Adrenal gland (tissue), 19 donors: ENCODE results near the gene B4GALT7. TPM values are rescaled to one million over a fixed set of nuclear protein-coding genes. Genes with fewer than 3 reads are reported as not detected.
A peak's percentile ranks its signal among the peaks of the same experiment; 100 is the strongest.

Experiments used
- DNase-seq, 7 donors: peaks; one replicate each; pipeline ENCODE4 v3.0.0-alpha.2; 2019 to 2020
- H3K27ac ChIP-seq, 5 donors: fragments of 200-600 bp; sonication (generic) in 4 of 5; 1 replicate in 3 of 5; 2 replicates in 2 of 5; pipeline versions ENCODE4 v1.5.1 to v1.8.0; 2016 to 2020; ENCODE audit warnings: mild to moderate bottlenecking in 1 of 5
- H3K27me3 ChIP-seq: fragments of 200-600 bp; 2 replicates; pipeline ENCODE4 v1.8.0; 2021
- H3K36me3 ChIP-seq, 2 donors: fragments of 200-600 bp; replicated peaks in 1 of 2; 1 replicate in 1 of 2; 2 replicates in 1 of 2; pipeline versions ENCODE4 v1.5.1 to v1.8.0; 2018 to 2022
- H3K4me1 ChIP-seq, 2 donors: fragments of 200-600 bp; replicated peaks in 1 of 2; 1 replicate in 1 of 2; 2 replicates in 1 of 2; pipeline versions ENCODE4 v1.5.1 to v1.8.0; 2018 to 2021
- H3K4me3 ChIP-seq, 4 donors: fragments of 200-600 bp; sonication (generic) in 3 of 4; one replicate each; pipeline ENCODE4 v1.5.1; 2016 to 2018
- H3K9me3 ChIP-seq, 3 donors: fragments of 200-600 bp; sonication (generic) in 1 of 3; replicated peaks in 1 of 3; 1 replicate in 2 of 3; 2 replicates in 1 of 3; pipeline versions ENCODE4 v1.5.1 to v1.8.0; 2016 to 2021
- CTCF ChIP-seq, 6 experiments: fragments of 450-650 bp in 4 of 6; fragments of 200-600 bp in 2 of 6; sonication (generic) in 1 of 6; IDR thresholded peaks; 1 replicate in 5 of 6; 2 replicates in 1 of 6; pipeline versions ENCODE4 v1.5.1 to v1.8.0; 2016 to 2021; ENCODE audit warnings: antibody characterized with exemption in 6 of 6, mild to moderate bottlenecking in 2 of 6, moderate library complexity in 1 of 6
- POLR2A ChIP-seq, 2 donors: fragments of 450-650 bp; IDR thresholded peaks; one replicate each; pipeline ENCODE4 v1.6.1; 2017; ENCODE audit warnings: antibody characterized with exemption in 2 of 2, mild to moderate bottlenecking in 2 of 2, moderate library complexity in 1 of 2
- WGBS, 4 donors: extraction: QIAGEN DNeasy Blood & Tissue Kit in 2 of 4; methylation state at CpG; one replicate each; pipeline versions ENCODE4 v1.1.5 to v1.1.7; 2013 to 2017; 5-methylcytosine and 5-hydroxymethylcytosine counted together
- intact Hi-C, 2 donors: fragments of 100-400 bp; cut with DNase I; formaldehyde crosslinking; loops; one replicate each; pipeline versions ENCODE4 v1.14.1 to v1.15.0; 2022 to 2023
- long read RNA-seq, 10 donors: library from polyadenylated mRNA in 3 of 10; unstranded in 2 of 10; stranded (forward) in 1 of 10; transcript quantifications; one replicate each; pipeline ENCODE4 v2.0.0 and lab custom pipeline, GENCODE V29; 2021 to 2026
- polyA plus RNA-seq, 3 donors: library from polyadenylated mRNA; stranded (reverse); fragments of 200-250 nt in 2 of 3; fragments of 350-450 nt in 1 of 3; fragmentation: Illumina TruSeq in 1 of 3; extraction: RNeasy Lipid Tissue Mini Kit (QIAGEN cat#74804) in 1 of 3; gene quantifications; one replicate each; pipeline ENCODE4 v1.2.3, GENCODE V29; 2013 to 2014
- total RNA-seq, 9 donors: library from RNA; depleted of rRNA in 4 of 9; stranded (reverse); fragments of >200 nt in 4 of 9; fragments of 120-200 nt in 1 of 9; fragmentation: NEBNext Ultra II Directional in 1 of 9; extraction: Animal tissue kit (Norgen Biotek cat#: 25700) in 1 of 9; gene quantifications; one replicate each; pipeline versions ENCODE4 v1.1.0 to v1.2.4, GENCODE V29; 2013 to 2023
- donor health status: healthy with polysubstance abuse.
- donor health status: Bipolar disorder and iron deficiency.
- donor health status: DM: yes; HTN: yes; CAD: no.
- donor health status: DM: no; HTN: no; CAD: no.
- donor health status: DM: no; HTN: no; CAD: no.
- donor health status: DM: yes; HTN: yes; CAD: no.

B4GALT7 gene
- total RNA-seq (10 to 100 TPM; 27.8 to 77.6 (median 43.7) TPM), polyA plus RNA-seq (100 to 1,000 TPM in 1 of 3 donors, 10 to 100 TPM in 2; 22.7 to 131 (median 55.1) TPM)
- long read RNA-seq, donor 1, transcript B4GALT7-201 (6 exons, 1,747 nt), result major isoform, 7 of 8 reads
- long read RNA-seq, donor 1, partial matches to known transcripts, result 0 of 8 reads
- long read RNA-seq, donor 1, other reads (novel, unspliced or antisense), result 0 of 8 reads
- long read RNA-seq, donor 2, transcript B4GALT7-201 (6 exons, 1,747 nt), result major isoform, 7 of 8 reads
- long read RNA-seq, donor 2, partial matches to known transcripts, result 0 of 8 reads
- long read RNA-seq, donor 2, other reads (novel, unspliced or antisense), result 0 of 8 reads
- long read RNA-seq, donor 3, transcript B4GALT7-201 (6 exons, 1,747 nt), result major isoform, 8 of 10 reads
- long read RNA-seq, donor 3, partial matches to known transcripts, result 0 of 10 reads
- long read RNA-seq, donor 3, other reads (novel, unspliced or antisense), result 0 of 10 reads
- long read RNA-seq, donor 4, transcript B4GALT7-201 (6 exons, 1,747 nt), result major isoform, 20 of 39 reads
- long read RNA-seq, donor 4, partial matches to known transcripts, result 0 of 39 reads
- long read RNA-seq, donor 4, other reads (novel, unspliced or antisense), result 17 of 39 reads
- long read RNA-seq, donor 5, transcript B4GALT7-201 (6 exons, 1,747 nt), result major isoform, 96 of 119 reads
- long read RNA-seq, donor 5, partial matches to known transcripts, result 0 of 119 reads
- long read RNA-seq, donor 5, other reads (novel, unspliced or antisense), result 20 of 119 reads
- long read RNA-seq, donor 6, transcript B4GALT7-201 (6 exons, 1,747 nt), result major isoform, 14 of 30 reads
- long read RNA-seq, donor 6, partial matches to known transcripts, result 0 of 30 reads
- long read RNA-seq, donor 6, other reads (novel, unspliced or antisense), result 13 of 30 reads
- long read RNA-seq, donor 7, partial matches to known transcripts, result 0 of 4 reads
- long read RNA-seq, donor 7, other reads (novel, unspliced or antisense), result 0 of 4 reads
- long read RNA-seq, donor 8, transcript B4GALT7-201 (6 exons, 1,747 nt), result major isoform, 11 of 13 reads
- long read RNA-seq, donor 8, partial matches to known transcripts, result 0 of 13 reads
- long read RNA-seq, donor 8, other reads (novel, unspliced or antisense), result 0 of 13 reads
- long read RNA-seq, donor 9, transcript B4GALT7-201 (6 exons, 1,747 nt), result major isoform, 5 of 5 reads
- long read RNA-seq, donor 9, partial matches to known transcripts, result 0 of 5 reads
- long read RNA-seq, donor 9, other reads (novel, unspliced or antisense), result 0 of 5 reads
- long read RNA-seq, donor 10, transcript B4GALT7-201 (6 exons, 1,747 nt), result major isoform, 7 of 12 reads
- long read RNA-seq, donor 10, partial matches to known transcripts, result 0 of 12 reads
- long read RNA-seq, donor 10, other reads (novel, unspliced or antisense), result 5 of 12 reads

GRCh38 chr5:177599731-177600507 is at the start of gene B4GALT7:
Gene B4GALT7 (plus strand): TSS chr5:177600132. CDS start chr5:177600211, 79 bp downstream.
- peaks cover 0 to 20% of the 10 kb centered on the region in 2 donors for H3K36me3 ChIP-seq
- intact Hi-C loops, result no loop called here
- DNase-seq, result peak; percentile 82 to 88 (median 85)
- H3K4me1 ChIP-seq, result peaks cover 22 to 24% of the 10 kb centered on the region in 2 donors
- H3K9me3 ChIP-seq, result no peaks in the 10 kb centered on the region
- peak within 1 kb of the TSS; percentile 27 to 98 (median 64) for H3K4me3 ChIP-seq
- 0 to 1% (median 0%) methylated on average over 27 to 85 of the region's 86 CpGs for WGBS, 4 donors
- no peaks in the 10 kb centered on the region for H3K27me3 ChIP-seq
- peak within 1 kb of the TSS; percentile 3 to 94 (median 87) for H3K27ac ChIP-seq
- TF ChIP-seq POLR2A (IDR thresholded peaks at IDR 0.05) (peak; percentile 82 to 87), CTCF (IDR thresholded peaks at IDR 0.05) (peak in 1 of 6 experiments; percentile 33)

- intact Hi-C loops, result no loop called here
- H3K4me3 ChIP-seq, result peak overlapping the region in 2 of 4 donors; percentile 91 to 98
- no peaks in the 10 kb centered on the region for H3K9me3 ChIP-seq
- peak in 4 of 7 donors; percentile 27 to 69 (median 44) for DNase-seq
- peaks cover 0 to 3% of the 10 kb centered on the region in 2 donors for H3K36me3 ChIP-seq
- peak in 1 of 2 donors; percentile 1 for TF ChIP-seq POLR2A (IDR thresholded peaks at IDR 0.05)
- TF ChIP-seq CTCF (IDR thresholded peaks at IDR 0.05), result no peak
- H3K27me3 ChIP-seq, result no peaks in the 10 kb centered on the region
- WGBS, 4 donors, result 25 to 57% (median 45%) methylated on average over 5 to 16 of the region's 16 CpGs
- peak overlapping the region in 4 of 5 donors; percentile 28 to 92 (median 75) for H3K27ac ChIP-seq
- H3K4me1 ChIP-seq, result peaks cover 19 to 28% of the 10 kb centered on the region in 2 donors
Observed at GRCh38 chr5:177552839-177553455, 47.0 kb upstream of the B4GALT7 start.

GRCh38 chr5:177553671-177554429 is 46.1 kb upstream of the B4GALT7 start:
- TF ChIP-seq POLR2A (IDR thresholded peaks at IDR 0.05) (peak in 1 of 2 donors; percentile 5), CTCF (IDR thresholded peaks at IDR 0.05) (no peak)
- DNase-seq, result peak in 6 of 7 donors; percentile 36 to 62 (median 46)
- H3K36me3 ChIP-seq, result peaks cover 0 to 3% of the 10 kb centered on the region in 2 donors
- H3K27me3 ChIP-seq, result no peaks in the 10 kb centered on the region
- 0 to 2% (median 1%) methylated on average over 2 to 69 of the region's 72 CpGs for WGBS, 4 donors
- peak overlapping the region in 4 of 5 donors; percentile 28 to 92 (median 75) for H3K27ac ChIP-seq
- intact Hi-C loops, result no loop called here
- peaks cover 15 to 21% of the 10 kb centered on the region in 2 donors for H3K4me1 ChIP-seq
- no peaks in the 10 kb centered on the region for H3K9me3 ChIP-seq
- H3K4me3 ChIP-seq, result peak overlapping the region; percentile 50 to 98 (median 92)
